Prostate gland (tissue), 2 donors: ENCODE results near the gene SLC25A29. TPM values are rescaled to one million over a fixed set of nuclear protein-coding genes. Genes with fewer than 3 reads are reported as not detected.

Experiments used
- DNase-seq: peaks from one replicate; pipeline ENCODE4 v3.0.0-alpha.2; 2019; ENCODE audit warnings: low spot score
- H3K27ac ChIP-seq, 2 donors: fragments of 200-600 bp; sonication (generic); 2 replicates each; pipeline ENCODE4 v1.5.1; 2017 to 2019
- H3K27me3 ChIP-seq: fragments of 200-600 bp; sonication (generic); replicated peaks from 2 replicates; pipeline ENCODE4 v1.5.1; 2019; ENCODE audit not compliant: insufficient read depth
- H3K36me3 ChIP-seq, 2 donors: fragments of 200-600 bp; sonication (generic); 1 replicate in 1 of 2; 2 replicates in 1 of 2; pipeline versions ENCODE4 v1.5.1 to v1.8.1; 2017 to 2019
- H3K4me1 ChIP-seq: fragments of 200-600 bp; sonication (generic); replicated peaks from 2 replicates; pipeline ENCODE4 v1.5.1; 2019
- H3K4me3 ChIP-seq, 2 donors: fragments of 200-600 bp; sonication (generic); 2 replicates each; pipeline ENCODE4 v1.5.1; 2017 to 2019
- H3K9me3 ChIP-seq: fragments of 200-600 bp; sonication (generic); 2 replicates; pipeline ENCODE4 v1.5.1; 2017
- POLR2A ChIP-seq: fragments of 450-650 bp; IDR thresholded peaks from one replicate; pipeline ENCODE4 v1.6.1; 2016; ENCODE audit warnings: antibody characterized with exemption, mild to moderate bottlenecking
- POLR2AphosphoS5 ChIP-seq: sonication (generic); formaldehyde crosslinking; IDR thresholded peaks from one replicate; pipeline ENCODE4 v1.6.1; 2017; ENCODE audit warnings: antibody characterized with exemption
- whole genome bisulfite sequencing: methylation state at CpG from one replicate; pipeline ENCODE4 v1.1.5; 2018; 5-methylcytosine and 5-hydroxymethylcytosine counted together
- intact Hi-C: fragments of 100-400 bp; cut with DNase I; formaldehyde crosslinking; loops from one replicate; pipeline ENCODE4 v1.14.2; 2022
- total RNA-seq, 2 donors: library from RNA; depleted of rRNA; stranded (reverse); fragments of >200 nt; gene quantifications; one replicate each; pipeline ENCODE4 v1.1.0, GENCODE V29; 2016
- TF ChIP-seq, protein P1 (sequence below), 4 experiments: fragments of 200-600 bp in 2 of 4; fragments of 450-650 bp in 2 of 4; sonication (generic) in 2 of 4; IDR thresholded peaks; 1 replicate in 3 of 4; 2 replicates in 1 of 4; pipeline ENCODE4 v1.5.1; 2016 to 2019; ENCODE audit warnings: antibody characterized with exemption in 4 of 4, mild to moderate bottlenecking in 2 of 4, moderate library complexity in 2 of 4

Gene SLC25A29
- total RNA-seq, 2 donors from 2014 or later, result 147 to 169 TPM

DNA sequence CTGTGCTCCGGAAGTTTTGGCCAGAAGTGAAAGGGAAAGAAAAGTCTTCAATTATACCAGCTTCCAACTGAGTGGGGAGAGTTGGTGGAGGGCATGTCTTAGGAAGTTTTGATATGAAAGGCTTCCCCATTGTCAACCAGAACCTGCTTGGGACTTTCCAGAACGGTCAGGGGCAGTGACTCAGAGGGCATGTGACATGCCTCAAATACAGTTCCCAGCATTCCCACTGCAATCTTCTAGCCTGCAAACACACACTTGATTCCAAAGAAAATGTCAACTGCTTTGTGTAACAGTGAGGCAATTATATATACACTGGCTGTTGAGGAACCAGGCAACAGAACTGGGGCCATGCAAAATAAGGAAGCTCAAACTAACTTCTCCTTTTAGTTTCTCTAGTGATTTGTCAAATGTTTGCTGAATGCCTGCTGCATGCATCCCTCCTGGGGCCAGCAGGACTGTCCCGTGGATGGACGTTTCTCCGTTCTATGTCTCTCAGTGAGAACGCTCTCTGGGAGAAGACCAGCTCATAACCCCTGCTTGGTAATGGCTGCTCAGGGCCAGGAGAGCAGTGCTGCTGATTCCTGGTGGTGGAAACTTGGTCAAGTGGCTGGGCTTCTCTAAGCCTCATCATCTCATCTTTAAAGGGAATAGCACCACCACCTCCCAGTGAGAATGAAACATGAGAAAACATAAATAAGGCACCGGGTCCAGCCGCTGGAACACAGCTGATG is 35.2 kb upstream of the SLC25A29 start:
- Histone ChIP-seq H3K36me3 (peaks cover 0 to 3% of the 10 kb centered on the region in 2 donors), H3K4me3 (no peak overlapping the region), H3K9me3 (no peaks in the 10 kb centered on the region), H3K4me1 (no peaks in the 10 kb centered on the region), H3K27me3 (no peaks in the 10 kb centered on the region), H3K27ac (no peak overlapping the region)
- 63% methylated on average over 8 of the region's 8 CpGs for WGBS
- intact Hi-C loops, result no loop called here
- DNase-seq, result no peak
- no peak for TF ChIP-seq POLR2A
- peak; percentile 65 for TF ChIP-seq POLR2AphosphoS5
- TF ChIP-seq, protein P1, sequence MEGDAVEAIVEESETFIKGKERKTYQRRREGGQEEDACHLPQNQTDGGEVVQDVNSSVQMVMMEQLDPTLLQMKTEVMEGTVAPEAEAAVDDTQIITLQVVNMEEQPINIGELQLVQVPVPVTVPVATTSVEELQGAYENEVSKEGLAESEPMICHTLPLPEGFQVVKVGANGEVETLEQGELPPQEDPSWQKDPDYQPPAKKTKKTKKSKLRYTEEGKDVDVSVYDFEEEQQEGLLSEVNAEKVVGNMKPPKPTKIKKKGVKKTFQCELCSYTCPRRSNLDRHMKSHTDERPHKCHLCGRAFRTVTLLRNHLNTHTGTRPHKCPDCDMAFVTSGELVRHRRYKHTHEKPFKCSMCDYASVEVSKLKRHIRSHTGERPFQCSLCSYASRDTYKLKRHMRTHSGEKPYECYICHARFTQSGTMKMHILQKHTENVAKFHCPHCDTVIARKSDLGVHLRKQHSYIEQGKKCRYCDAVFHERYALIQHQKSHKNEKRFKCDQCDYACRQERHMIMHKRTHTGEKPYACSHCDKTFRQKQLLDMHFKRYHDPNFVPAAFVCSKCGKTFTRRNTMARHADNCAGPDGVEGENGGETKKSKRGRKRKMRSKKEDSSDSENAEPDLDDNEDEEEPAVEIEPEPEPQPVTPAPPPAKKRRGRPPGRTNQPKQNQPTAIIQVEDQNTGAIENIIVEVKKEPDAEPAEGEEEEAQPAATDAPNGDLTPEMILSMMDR (IDR thresholded peaks at IDR 0.05), result no peak

DNA sequence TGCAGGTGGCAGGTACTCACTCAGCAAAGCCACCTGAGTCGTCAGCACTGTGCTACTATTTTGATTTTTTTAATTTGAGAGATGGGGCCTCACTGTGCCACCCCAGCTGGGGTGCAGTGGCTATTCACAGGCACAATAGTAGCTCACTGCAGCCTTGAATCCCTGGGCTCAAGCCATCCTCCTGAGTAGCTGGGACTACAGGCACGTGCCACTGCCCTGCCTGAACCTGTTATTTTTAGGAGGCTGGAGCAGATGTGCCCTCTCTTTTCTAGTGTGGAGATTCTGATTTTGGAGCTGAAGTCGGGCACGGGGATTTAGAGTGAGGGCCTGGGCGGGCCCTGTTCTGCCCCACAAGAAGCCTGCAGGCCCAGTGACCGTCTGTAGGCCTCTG is 34.2 kb upstream of the SLC25A29 start:
- Histone ChIP-seq H3K4me3 (no peak overlapping the region), H3K27me3 (no peaks in the 10 kb centered on the region), H3K4me1 (no peaks in the 10 kb centered on the region), H3K9me3 (no peaks in the 10 kb centered on the region), H3K36me3 (peaks cover 0 to 3% of the 10 kb centered on the region in 2 donors), H3K27ac (no peak overlapping the region)
- DNase-seq, result no peak
- TF ChIP-seq POLR2A (no peak), POLR2AphosphoS5 (no peak)
- TF ChIP-seq, protein P1 (IDR thresholded peaks at IDR 0.05), result no peak
- intact Hi-C loops, result no loop called here
- WGBS, result 83% methylated on average over 6 of the region's 6 CpGs

DNA sequence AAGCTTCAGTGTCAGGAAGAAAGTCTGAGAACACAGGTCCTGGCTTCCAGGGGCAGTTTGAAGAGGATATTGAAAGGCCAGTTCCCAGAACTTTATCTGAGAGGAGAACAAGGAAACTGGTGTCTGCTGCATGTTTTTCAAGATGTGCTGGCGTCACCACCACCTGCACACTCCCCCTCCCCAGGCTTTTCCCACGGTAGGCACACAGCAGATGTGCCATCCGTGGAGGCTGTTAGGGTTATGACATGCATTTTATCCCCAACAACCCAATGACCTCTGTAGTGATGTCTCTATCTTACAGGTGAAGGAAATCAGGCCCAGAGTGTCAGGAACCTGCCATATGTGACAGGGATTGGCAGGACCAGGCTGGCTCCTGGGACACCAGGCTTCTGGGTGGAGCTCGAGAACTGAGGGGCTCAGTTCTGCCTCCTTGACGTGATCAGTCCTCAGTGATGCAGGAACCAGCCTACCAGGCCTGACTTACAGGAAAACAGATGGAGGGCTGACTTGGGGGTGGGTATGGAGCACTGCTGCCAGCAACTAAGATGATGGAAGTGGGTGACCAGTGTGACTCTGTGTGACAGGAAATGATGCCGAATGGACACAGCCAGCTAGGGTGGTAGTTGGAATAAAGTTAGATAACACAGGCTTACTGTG is 33.6 kb upstream of the SLC25A29 start:
- TF ChIP-seq, protein P1 (IDR thresholded peaks at IDR 0.05), result no peak
- TF ChIP-seq POLR2A (no peak), POLR2AphosphoS5 (no peak)
- no peak overlapping the region for H3K4me3 ChIP-seq
- H3K4me1 ChIP-seq, result no peaks in the 10 kb centered on the region
- no peak overlapping the region for H3K27ac ChIP-seq
- intact Hi-C loops, result no loop called here
- H3K9me3 ChIP-seq, result no peaks in the 10 kb centered on the region
- no peak for DNase-seq
- no peaks in the 10 kb centered on the region for H3K27me3 ChIP-seq
- WGBS, result 87% methylated on average over 6 of the region's 6 CpGs
- H3K36me3 ChIP-seq, result peaks cover 0 to 3% of the 10 kb centered on the region in 2 donors

DNA sequence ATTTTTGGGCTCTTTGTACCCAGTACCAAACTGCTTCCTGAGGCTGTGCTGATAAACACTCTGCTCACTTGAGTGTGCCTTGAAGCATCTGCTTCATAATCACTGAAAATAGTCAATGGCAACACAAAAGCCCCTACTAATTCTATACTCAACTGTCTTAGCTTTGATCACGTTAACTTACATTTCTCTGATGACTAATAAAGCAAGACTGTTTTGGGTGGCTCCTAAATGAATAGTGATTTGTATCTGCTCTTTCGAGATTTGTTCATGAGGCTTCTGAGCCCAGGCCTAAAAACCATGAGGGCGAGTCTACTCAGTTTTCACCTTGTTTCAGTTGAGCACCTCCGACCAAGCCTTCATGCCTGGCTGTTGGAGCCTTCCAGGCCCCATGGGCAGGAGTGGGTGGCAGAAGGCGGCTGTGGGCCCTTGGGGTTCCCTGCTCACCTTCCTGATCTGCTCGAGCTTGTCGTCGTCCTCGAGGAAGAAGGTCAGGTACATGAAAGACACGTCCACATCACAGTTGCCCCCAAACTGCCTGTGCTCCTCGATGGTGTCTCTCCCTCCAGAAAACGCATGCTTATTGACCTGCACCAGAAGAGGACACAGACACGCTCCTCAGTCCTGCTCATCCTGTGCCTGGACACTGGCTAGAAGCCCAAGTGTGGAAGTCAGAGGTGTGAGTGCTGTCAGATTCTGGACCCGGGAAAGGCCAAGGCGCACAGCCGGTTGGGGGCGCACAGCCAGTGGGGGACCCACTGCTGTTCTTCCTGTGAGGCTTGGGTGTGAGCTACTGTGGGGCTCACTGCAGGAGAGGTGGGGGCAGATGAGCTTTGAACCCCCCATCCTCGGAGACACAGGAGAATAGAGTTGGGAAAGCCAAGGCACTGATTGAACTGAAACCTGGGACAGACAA is 30.6 kb upstream of the SLC25A29 start:
- no peaks in the 10 kb centered on the region for H3K27me3 ChIP-seq
- H3K4me3 ChIP-seq, result no peak overlapping the region
- H3K36me3 ChIP-seq, result peaks cover 0 to 3% of the 10 kb centered on the region in 2 donors
- no peak overlapping the region for H3K27ac ChIP-seq
- no peak for DNase-seq
- no peaks in the 10 kb centered on the region for H3K9me3 ChIP-seq
- intact Hi-C loops, result no loop called here
- whole genome bisulfite sequencing, result 92% methylated on average over 17 of the region's 18 CpGs
- TF ChIP-seq, protein P1 (IDR thresholded peaks at IDR 0.05), result no peak
- TF ChIP-seq POLR2A (no peak), POLR2AphosphoS5 (no peak)
- H3K4me1 ChIP-seq, result no peaks in the 10 kb centered on the region
